Measurements from ENCODE around the gene ZNF236. TPM values are rescaled to one million over a fixed set of nuclear protein-coding genes. Genes with fewer than 3 reads are reported as not detected.

Gene ZNF236
- total and polyA plus RNA-seq, 2 donors (not counting 3 experiments of a cell fraction or from before 2014, with no cell fraction given) = 4.5 to 14.7 TPM

DNA sequence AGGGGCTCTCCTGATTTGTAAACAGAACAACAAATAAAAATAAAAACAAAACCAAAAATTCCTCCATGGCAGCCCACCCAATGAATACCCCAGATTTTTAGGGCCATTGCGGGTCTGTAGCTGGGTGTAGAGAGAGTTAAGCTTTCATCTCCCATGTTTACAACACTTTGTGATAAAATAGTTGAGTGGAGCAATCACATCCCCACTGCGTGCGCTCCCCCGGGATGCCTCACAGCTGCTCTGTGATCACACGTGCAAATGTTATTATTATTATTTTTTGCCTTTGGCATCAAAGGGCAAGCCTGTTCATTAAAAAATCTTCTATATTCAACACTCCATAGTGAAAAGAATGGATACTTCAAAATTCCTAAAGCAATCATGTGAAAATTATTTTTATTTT, 192.2 kb downstream of the ZNF236 start:
- H3K4me1 ChIP-seq (ENCODE audit: control insufficient read depth, extremely low read depth, insufficient read depth, low read length) = no peaks in the 10 kb centered on the region
- peaks cover 0 to 4% of the 10 kb centered on the region in 2 experiments for H3K27me3 ChIP-seq (ENCODE audit: control insufficient read depth in 2 of 2, insufficient read depth in 2 of 2, low read length in 2 of 2)
- DNase-seq (ENCODE audit: low read depth, low spot score) (no peak), FAIRE-seq (no peak)
- H3K79me2 ChIP-seq (ENCODE audit: control insufficient read depth, insufficient read depth, low read length) = no peaks in the 10 kb centered on the region
- no peak overlapping the region for H3K9ac ChIP-seq (replicated peaks; ENCODE audit: extremely low read depth, insufficient read depth, low read length)
- ChIA-PET POLR2A (no interaction called here), CTCF (interaction anchor here (4.2 kb wide), 1 partner anchor 14 kb away, joined by 19 read pairs; no protein-coding TSS in a partner anchor)
- H3K9me3 ChIP-seq (replicated peaks; ENCODE audit: control insufficient read depth, insufficient read depth, low read length) = no peaks in the 10 kb centered on the region
- H3K9me1 ChIP-seq (replicated peaks; ENCODE audit: control insufficient read depth, extremely low read depth, insufficient read depth, low read length) = no peaks in the 10 kb centered on the region
- intact Hi-C loops (cut with micrococcal nuclease) (no loop called here), dilution Hi-C loops (cut with MboI; ENCODE audit: extremely low pct_ligation_motif_present, low sequenced_read_pairs) (no loop called here)
- no peak overlapping the region for H3K4me2 ChIP-seq (ENCODE audit: insufficient read depth, low read length)
- no peak overlapping the region for H3K27ac ChIP-seq (ENCODE audit: insufficient read depth, low read depth, low read length)
- no peaks in the 10 kb centered on the region for H4K20me1 ChIP-seq (replicated peaks; ENCODE audit: control insufficient read depth, extremely low read depth, insufficient read depth, low read length)
- no peak for TF ChIP-seq POLR2A (IDR thresholded peaks at IDR 0.05; ENCODE audit: low read depth, low read length)
- TF ChIP-seq, protein P1, sequence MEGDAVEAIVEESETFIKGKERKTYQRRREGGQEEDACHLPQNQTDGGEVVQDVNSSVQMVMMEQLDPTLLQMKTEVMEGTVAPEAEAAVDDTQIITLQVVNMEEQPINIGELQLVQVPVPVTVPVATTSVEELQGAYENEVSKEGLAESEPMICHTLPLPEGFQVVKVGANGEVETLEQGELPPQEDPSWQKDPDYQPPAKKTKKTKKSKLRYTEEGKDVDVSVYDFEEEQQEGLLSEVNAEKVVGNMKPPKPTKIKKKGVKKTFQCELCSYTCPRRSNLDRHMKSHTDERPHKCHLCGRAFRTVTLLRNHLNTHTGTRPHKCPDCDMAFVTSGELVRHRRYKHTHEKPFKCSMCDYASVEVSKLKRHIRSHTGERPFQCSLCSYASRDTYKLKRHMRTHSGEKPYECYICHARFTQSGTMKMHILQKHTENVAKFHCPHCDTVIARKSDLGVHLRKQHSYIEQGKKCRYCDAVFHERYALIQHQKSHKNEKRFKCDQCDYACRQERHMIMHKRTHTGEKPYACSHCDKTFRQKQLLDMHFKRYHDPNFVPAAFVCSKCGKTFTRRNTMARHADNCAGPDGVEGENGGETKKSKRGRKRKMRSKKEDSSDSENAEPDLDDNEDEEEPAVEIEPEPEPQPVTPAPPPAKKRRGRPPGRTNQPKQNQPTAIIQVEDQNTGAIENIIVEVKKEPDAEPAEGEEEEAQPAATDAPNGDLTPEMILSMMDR (IDR thresholded peaks at IDR 0.05; ENCODE audit: extremely low read depth in 1 of 2, insufficient read depth in 1 of 2, low read depth in 1 of 2, low read length in 2 of 2) = no peak
- TF ChIP-seq MYC (IDR thresholded peaks at IDR 0.05; ENCODE audit: low read depth, low read length) = no peak
- no peak for TF ChIP-seq EZH2 (IDR thresholded peaks at IDR 0.05; ENCODE audit: borderline replicate concordance, low read depth, low read length, severe bottlenecking)
- TF ChIP-seq, protein P2, sequence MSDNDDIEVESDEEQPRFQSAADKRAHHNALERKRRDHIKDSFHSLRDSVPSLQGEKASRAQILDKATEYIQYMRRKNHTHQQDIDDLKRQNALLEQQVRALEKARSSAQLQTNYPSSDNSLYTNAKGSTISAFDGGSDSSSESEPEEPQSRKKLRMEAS (IDR thresholded peaks at IDR 0.05; ENCODE audit: insufficient read depth, insufficient read length) = no peak
- no peak for TF ChIP-seq GATA2 (IDR thresholded peaks at IDR 0.05; ENCODE audit: insufficient read depth, insufficient read length, low read depth, low read length)
- no peak for TF ChIP-seq POLR2AphosphoS5 (IDR thresholded peaks at IDR 0.05; ENCODE audit: insufficient read depth, low read depth, low read length)
- no peak for TF ChIP-seq FOS (IDR thresholded peaks at IDR 0.05; ENCODE audit: borderline replicate concordance, insufficient read depth, low read length)
- TF ChIP-seq JUN (IDR thresholded peaks at IDR 0.05; ENCODE audit: borderline replicate concordance, insufficient read depth, insufficient read length, low read depth) = no peak
- H3K36me3 ChIP-seq (ENCODE audit: control insufficient read depth in 2 of 2, extremely low read depth in 1 of 2, insufficient read depth in 2 of 2, low read length in 2 of 2) = no peaks in the 10 kb centered on the region
- no peak overlapping the region for H2AFZ ChIP-seq (ENCODE audit: low read depth, low read length)
- no TSS peak for BruUV-seq (replicated peaks)
- no peak overlapping the region for H3K4me3 ChIP-seq (replicated peaks in 1 of 3; ENCODE audit: insufficient read depth in 1 of 3, low read depth in 1 of 3, low read length in 3 of 3)

Data from endothelial cell of umbilical vein (primary cell).